HepG2 (cell line): ENCODE results near the gene CHAF1B. TPM values are rescaled to one million over a fixed set of nuclear protein-coding genes. Genes with fewer than 3 reads are reported as not detected.

Experiments
- ATAC-seq: fragments of 200-7000 bp; cut with Tn5 transposase; 3 replicates; pipeline ENCODE4 v1.9.1; 2020; ENCODE audit warnings: mild to moderate bottlenecking, moderate library complexity
- BruUV-seq: library from RNA; stranded (reverse); fragments of 400-500 nt; replicated peaks from 2 replicates; lab custom pipeline; 2021; lab: Mats Ljungman, UMichigan
- CTCF ChIA-PET: fragments of 300-600 bp; formaldehyde crosslinking; extraction: SDS; loops from one replicate; lab custom pipeline; 2021; ENCODE audit warnings: low total read pairs, inconsistent platforms, low intra/inter-chr PET ratio; lab: Yijun Ruan, JAX
- POLR2A ChIA-PET: fragments of 350-600 bp; sonication (Branson Sonifier 250); formaldehyde crosslinking; loops from one replicate; lab custom pipeline; 2020; ENCODE audit warnings: antibody characterized with exemption, inconsistent platforms; lab: Yijun Ruan, JAX
- DNase-seq: peaks from one replicate; pipeline ENCODE4 v3.0.0-alpha.2; 2015; ENCODE audit warnings: low spot score
- FAIRE-seq: peaks from 3 replicates; lab custom pipeline; 2011; peaks lifted over from hg19 to GRCh38; lab: Jason Lieb, UNC
- H2AFZ ChIP-seq: one replicate; pipeline ENCODE4 v1.6.1; 2011; ENCODE audit warnings: low read length, inconsistent platforms
- H3K27ac ChIP-seq: fragments of 300-600 bp; 3 replicates; pipeline ENCODE4 v1.8.0; 2011; ENCODE audit warnings: mixed run types, mild to moderate bottlenecking, mixed read lengths, low read length, inconsistent platforms; ENCODE audit not compliant: insufficient read depth; ENCODE audit errors: extremely low read length
- H3K27me3 ChIP-seq, 2 experiments: fragments of 200-600 bp in 1 of 2; 2 replicates in 1 of 2; 3 replicates in 1 of 2; pipeline versions ENCODE4 v1.6.0 to v1.8.0; 2011; ENCODE audit warnings: low read length in 2 of 2, mild to moderate bottlenecking in 2 of 2, moderate library complexity in 2 of 2, inconsistent platforms in 1 of 2; ENCODE audit not compliant: insufficient read depth in 2 of 2, control insufficient read depth in 1 of 2
- H3K36me3 ChIP-seq, 2 experiments: fragments of 200-600 bp in 1 of 2; replicated peaks in 1 of 2; 2 replicates in 1 of 2; 3 replicates in 1 of 2; pipeline versions ENCODE4 v1.5.1 to v1.8.0; 2011; ENCODE audit warnings: low read length in 2 of 2, inconsistent platforms in 1 of 2; ENCODE audit not compliant: insufficient read depth in 2 of 2, control insufficient read depth in 1 of 2
- H3K4me1 ChIP-seq: 2 replicates; pipeline ENCODE4 v1.5.1; 2012; ENCODE audit warnings: low read length, inconsistent platforms; ENCODE audit not compliant: insufficient read depth
- H3K4me2 ChIP-seq: 2 replicates; pipeline ENCODE4 v1.6.0; 2011; ENCODE audit warnings: low read depth, low read length, inconsistent platforms
- H3K4me3 ChIP-seq, 3 experiments: fragments of 200-600 bp in 1 of 3; sonication (generic), shearing (Covaris generic) in 1 of 3; replicated peaks in 1 of 3; 2 replicates each; pipeline ENCODE4 v1.5.1; 2011 to 2016; ENCODE audit warnings: low read length in 3 of 3, inconsistent platforms in 2 of 3, low read depth in 2 of 3, mild to moderate bottlenecking in 2 of 3, control low read depth in 1 of 3, mixed read lengths in 1 of 3; ENCODE audit not compliant: insufficient read depth in 1 of 3
- H3K79me2 ChIP-seq: one replicate; pipeline ENCODE4 v1.6.1; 2011; ENCODE audit warnings: low read length, inconsistent platforms; ENCODE audit not compliant: insufficient read depth
- H3K9ac ChIP-seq: 2 replicates; pipeline ENCODE4 v1.6.0; 2011; ENCODE audit warnings: mild to moderate bottlenecking, low read depth, low read length, inconsistent platforms; ENCODE audit not compliant: insufficient read depth
- H3K9me3 ChIP-seq: 2 replicates; pipeline ENCODE4 v1.5.1; 2012; ENCODE audit warnings: mild to moderate bottlenecking, low read length
- H4K20me1 ChIP-seq: 2 replicates; pipeline ENCODE4 v1.6.0; 2011; ENCODE audit warnings: inconsistent platforms, mild to moderate bottlenecking, low read length, moderate library complexity; ENCODE audit not compliant: insufficient read depth
- NCOA1 ChIP-seq: sonication (generic); formaldehyde crosslinking; IDR thresholded peaks from 2 replicates; pipeline ENCODE4 v1.9.0; 2021; ENCODE audit warnings: missing genetic modification reagents
- RARA ChIP-seq: IDR thresholded peaks from 2 replicates; pipeline ENCODE4 v1.6.1; 2016; ENCODE audit warnings: missing genetic modification reagents, missing compliant biosample characterization
- TBP ChIP-seq: sonication (generic); formaldehyde crosslinking; IDR thresholded peaks from 2 replicates; pipeline ENCODE4 v1.5.0; 2020; ENCODE audit warnings: missing genetic modification reagents
- TCF7 ChIP-seq: sonication (generic); IDR thresholded peaks from 2 replicates; pipeline ENCODE4 v1.6.1; 2016; ENCODE audit warnings: antibody characterized with exemption, low read depth
- ZNF331 ChIP-seq: sonication (generic); formaldehyde crosslinking; IDR thresholded peaks from 2 replicates; pipeline ENCODE4 v1.4.0; 2020; ENCODE audit warnings: missing genetic modification reagents
- ZNF672 ChIP-seq: sonication (generic); formaldehyde crosslinking; IDR thresholded peaks from 2 replicates; pipeline ENCODE4 v1.8.1; 2022; ENCODE audit warnings: missing genetic modification reagents
- WGBS: methylation state at CpG from one replicate; pipeline ENCODE4 v1.1.6; 2017; ENCODE audit warnings: low lambda C conversion rate; 5-methylcytosine and 5-hydroxymethylcytosine counted together
- in situ Hi-C: cut with HindIII; loops from 2 replicates; pipeline ENCODE4 v1.10.0; 2017; ENCODE audit warnings: low pct_unique_long_range_greater_than_20kb; ENCODE audit not compliant: extremely low pct_ligation_motif_present
- intact Hi-C: fragments of 100-400 bp; cut with micrococcal nuclease; formaldehyde crosslinking; loops from one replicate; pipeline ENCODE4 v1.10.0; 2022; ENCODE audit not compliant: unreplicated experiment
- polyA plus RNA-seq, 8 experiments: library from polyadenylated mRNA; depleted of rRNA in 3 of 8; stranded (reverse) in 7 of 8; unstranded in 1 of 8; fragments of >200 nt; fragmentation: Illumina TruSeq in 4 of 8; extraction: Trizol in 4 of 8; gene quantifications; 2 replicates each; pipeline versions ENCODE4 v1.2.1 to v1.2.3, GENCODE V29; 2011 to 2016; ENCODE audit warnings: low read depth in 4 of 8, missing spikeins in 1 of 8, mixed read lengths in 1 of 8; ENCODE audit not compliant: insufficient read depth in 1 of 8
- total RNA-seq, 5 experiments: library from RNA; depleted of rRNA; stranded (reverse); fragments of >200 nt; fragmentation: Illumina TruSeq; extraction: Trizol; gene quantifications; 2 replicates each; pipeline ENCODE4 v1.2.3, GENCODE V29; 2016; ENCODE audit warnings: low read depth in 1 of 5
- TF ChIP-seq, protein P1 (sequence below): sonication (generic); formaldehyde crosslinking; IDR thresholded peaks from 2 replicates; pipeline ENCODE4 v1.4.0; 2020; ENCODE audit warnings: missing genetic modification reagents
- TF ChIP-seq, protein P2 (sequence below): sonication (generic); formaldehyde crosslinking; IDR thresholded peaks from 2 replicates; pipeline ENCODE4 v1.8.0; 2022; ENCODE audit warnings: mild to moderate bottlenecking, missing genetic modification reagents; ENCODE audit not compliant: insufficient replicate concordance
- TF ChIP-seq, protein P3 (sequence below): sonication (generic); formaldehyde crosslinking; IDR thresholded peaks from 2 replicates; pipeline ENCODE4 v1.5.0; 2020; ENCODE audit warnings: missing genetic modification reagents

Gene CHAF1B
- total and polyA plus RNA-seq, 2 of the 13 experiments (the other 11 are each of a cell fraction or from before 2014, with no cell fraction given): 5.1 to 14.1 TPM

DNA sequence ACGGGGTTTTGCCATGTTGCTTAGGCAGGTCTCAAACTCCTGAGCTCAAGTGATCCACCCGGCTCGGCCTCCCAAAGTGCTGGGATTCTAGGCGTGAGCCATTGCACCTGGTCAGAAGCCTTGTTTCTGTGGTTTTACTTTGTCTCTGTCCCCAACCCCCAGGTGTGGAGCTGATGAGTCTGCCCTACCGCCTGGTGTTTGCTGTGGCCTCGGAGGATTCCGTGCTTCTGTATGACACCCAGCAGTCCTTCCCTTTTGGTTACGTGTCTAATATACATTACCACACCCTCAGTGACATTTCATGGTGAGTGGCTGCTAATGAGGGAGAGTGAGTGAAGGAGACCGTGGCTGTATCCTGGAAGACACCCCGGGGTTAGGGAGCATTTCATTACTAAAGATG is 26.1 kb downstream of the CHAF1B start:
- no peak overlapping the region for H2AFZ ChIP-seq
- H3K4me1 ChIP-seq: no peaks in the 10 kb centered on the region
- H3K9ac ChIP-seq: no peak overlapping the region
- no TSS peak for BruUV-seq
- H3K36me3 ChIP-seq: peaks cover 7 to 39% of the 10 kb centered on the region in 2 experiments; a peak in 4 of 5 replicates
- intact Hi-C loops (no loop called here), in situ Hi-C loops (no loop called here)
- H3K79me2 ChIP-seq: no peaks in the 10 kb centered on the region
- FAIRE-seq: no peak
- no peaks in the 10 kb centered on the region for H3K9me3 ChIP-seq
- H3K27me3 ChIP-seq: no peaks in the 10 kb centered on the region
- DNase-seq: no peak
- TF ChIP-seq ZNF331 (CRISPR knock-in tag): no peak
- TF ChIP-seq TCF7: no peak
- TF ChIP-seq, protein P1, sequence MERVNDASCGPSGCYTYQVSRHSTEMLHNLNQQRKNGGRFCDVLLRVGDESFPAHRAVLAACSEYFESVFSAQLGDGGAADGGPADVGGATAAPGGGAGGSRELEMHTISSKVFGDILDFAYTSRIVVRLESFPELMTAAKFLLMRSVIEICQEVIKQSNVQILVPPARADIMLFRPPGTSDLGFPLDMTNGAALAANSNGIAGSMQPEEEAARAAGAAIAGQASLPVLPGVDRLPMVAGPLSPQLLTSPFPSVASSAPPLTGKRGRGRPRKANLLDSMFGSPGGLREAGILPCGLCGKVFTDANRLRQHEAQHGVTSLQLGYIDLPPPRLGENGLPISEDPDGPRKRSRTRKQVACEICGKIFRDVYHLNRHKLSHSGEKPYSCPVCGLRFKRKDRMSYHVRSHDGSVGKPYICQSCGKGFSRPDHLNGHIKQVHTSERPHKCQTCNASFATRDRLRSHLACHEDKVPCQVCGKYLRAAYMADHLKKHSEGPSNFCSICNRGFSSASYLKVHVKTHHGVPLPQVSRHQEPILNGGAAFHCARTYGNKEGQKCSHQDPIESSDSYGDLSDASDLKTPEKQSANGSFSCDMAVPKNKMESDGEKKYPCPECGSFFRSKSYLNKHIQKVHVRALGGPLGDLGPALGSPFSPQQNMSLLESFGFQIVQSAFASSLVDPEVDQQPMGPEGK (CRISPR knock-in tag): no peak
- TF ChIP-seq, protein P2, sequence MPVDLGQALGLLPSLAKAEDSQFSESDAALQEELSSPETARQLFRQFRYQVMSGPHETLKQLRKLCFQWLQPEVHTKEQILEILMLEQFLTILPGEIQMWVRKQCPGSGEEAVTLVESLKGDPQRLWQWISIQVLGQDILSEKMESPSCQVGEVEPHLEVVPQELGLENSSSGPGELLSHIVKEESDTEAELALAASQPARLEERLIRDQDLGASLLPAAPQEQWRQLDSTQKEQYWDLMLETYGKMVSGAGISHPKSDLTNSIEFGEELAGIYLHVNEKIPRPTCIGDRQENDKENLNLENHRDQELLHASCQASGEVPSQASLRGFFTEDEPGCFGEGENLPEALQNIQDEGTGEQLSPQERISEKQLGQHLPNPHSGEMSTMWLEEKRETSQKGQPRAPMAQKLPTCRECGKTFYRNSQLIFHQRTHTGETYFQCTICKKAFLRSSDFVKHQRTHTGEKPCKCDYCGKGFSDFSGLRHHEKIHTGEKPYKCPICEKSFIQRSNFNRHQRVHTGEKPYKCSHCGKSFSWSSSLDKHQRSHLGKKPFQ: no peak
- no peak for TF ChIP-seq TBP (CRISPR knock-in tag)
- TF ChIP-seq RARA (CRISPR knock-in tag): no peak
- TF ChIP-seq NCOA1 (CRISPR knock-in tag): no peak
- TF ChIP-seq ZNF672 (CRISPR knock-in tag): no peak
- TF ChIP-seq, protein P3, sequence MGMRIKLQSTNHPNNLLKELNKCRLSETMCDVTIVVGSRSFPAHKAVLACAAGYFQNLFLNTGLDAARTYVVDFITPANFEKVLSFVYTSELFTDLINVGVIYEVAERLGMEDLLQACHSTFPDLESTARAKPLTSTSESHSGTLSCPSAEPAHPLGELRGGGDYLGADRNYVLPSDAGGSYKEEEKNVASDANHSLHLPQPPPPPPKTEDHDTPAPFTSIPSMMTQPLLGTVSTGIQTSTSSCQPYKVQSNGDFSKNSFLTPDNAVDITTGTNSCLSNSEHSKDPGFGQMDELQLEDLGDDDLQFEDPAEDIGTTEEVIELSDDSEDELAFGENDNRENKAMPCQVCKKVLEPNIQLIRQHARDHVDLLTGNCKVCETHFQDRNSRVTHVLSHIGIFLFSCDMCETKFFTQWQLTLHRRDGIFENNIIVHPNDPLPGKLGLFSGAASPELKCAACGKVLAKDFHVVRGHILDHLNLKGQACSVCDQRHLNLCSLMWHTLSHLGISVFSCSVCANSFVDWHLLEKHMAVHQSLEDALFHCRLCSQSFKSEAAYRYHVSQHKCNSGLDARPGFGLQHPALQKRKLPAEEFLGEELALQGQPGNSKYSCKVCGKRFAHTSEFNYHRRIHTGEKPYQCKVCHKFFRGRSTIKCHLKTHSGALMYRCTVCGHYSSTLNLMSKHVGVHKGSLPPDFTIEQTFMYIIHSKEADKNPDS (CRISPR knock-in tag): no peak
- no peak overlapping the region for H3K4me3 ChIP-seq
- H3K4me2 ChIP-seq: no peak overlapping the region
- H4K20me1 ChIP-seq: no peaks in the 10 kb centered on the region
- ATAC-seq: no peak
- ChIA-PET CTCF (no interaction called here), POLR2A (no interaction called here)
- over 99% methylated on average over 10 of the region's 10 CpGs for WGBS
- no peak overlapping the region for H3K27ac ChIP-seq
